H1 (cell line): ENCODE measurements around the gene PRPH2. TPM values are rescaled to one million over a fixed set of nuclear protein-coding genes. Genes with fewer than 3 reads are reported as not detected.

Experiments
- CTCF ChIA-PET: fragments of 300-600 bp; sonication (Branson Sonifier 250); formaldehyde crosslinking; loops from one replicate; lab custom pipeline; 2021; ENCODE audit not compliant: partially characterized antibody; lab: Charles Lee
- POLR2A ChIA-PET: fragments of 300-600 bp; sonication (Branson Sonifier 250); formaldehyde crosslinking; loops from one replicate; lab custom pipeline; 2021; ENCODE audit warnings: inconsistent platforms; ENCODE audit not compliant: partially characterized antibody; lab: Charles Lee
- DNase-seq, 2 experiments: peaks; one replicate each; pipeline versions ENCODE4 v3.0.0 to v3.0.0-alpha.2; 2010 to 2022; ENCODE audit warnings: low spot score in 2 of 2, low read depth in 1 of 2, mixed read lengths in 1 of 2
- FAIRE-seq: peaks from 2 replicates; lab custom pipeline; 2011; peaks lifted over from hg19 to GRCh38; lab: Jason Lieb, UNC
- H2AFZ ChIP-seq: 2 replicates; pipeline ENCODE4 v1.8.1; 2012; ENCODE audit warnings: low read length, inconsistent platforms
- H2AK5ac ChIP-seq: 2 replicates; pipeline ENCODE4 v1.6.1; 2013; ENCODE audit warnings: low read depth, low read length
- H2BK120ac ChIP-seq: replicated peaks from 2 replicates; pipeline ENCODE3; 2013; ENCODE audit warnings: low read depth, low read length, inconsistent platforms
- H2BK12ac ChIP-seq: 2 replicates; pipeline ENCODE4 v1.6.1; 2013; ENCODE audit warnings: low read depth, low read length
- H2BK15ac ChIP-seq: 2 replicates; pipeline ENCODE4 v1.6.1; 2013; ENCODE audit warnings: low read length
- H2BK20ac ChIP-seq: 2 replicates; pipeline ENCODE4 v1.6.1; 2013; ENCODE audit warnings: low read length
- H2BK5ac ChIP-seq: 2 replicates; pipeline ENCODE4 v1.6.1; 2013; ENCODE audit warnings: low read depth, low read length
- H3K14ac ChIP-seq: 2 replicates; pipeline ENCODE4 v1.6.1; 2013; ENCODE audit warnings: inconsistent platforms; ENCODE audit not compliant: insufficient read length
- H3K18ac ChIP-seq: 2 replicates; pipeline ENCODE4 v1.6.1; 2013; ENCODE audit warnings: low read length; ENCODE audit errors: extremely low read depth
- H3K23ac ChIP-seq: 2 replicates; pipeline ENCODE4 v1.6.1; 2013; ENCODE audit warnings: inconsistent platforms; ENCODE audit not compliant: insufficient read length
- H3K23me2 ChIP-seq: 2 replicates; pipeline ENCODE4 v1.6.1; 2013; ENCODE audit warnings: low read depth, low read length
- H3K27ac ChIP-seq: 2 replicates; pipeline ENCODE4 v1.6.1; 2011; ENCODE audit warnings: low read depth, low read length, inconsistent platforms
- H3K27me3 ChIP-seq, 4 experiments: replicated peaks in 1 of 4; 1 replicate in 1 of 4; 2 replicates in 3 of 4; pipeline versions ENCODE4 v1.6.1 to v1.8.1; 2011 to 2013; ENCODE audit warnings: low read length in 3 of 4, mild to moderate bottlenecking in 3 of 4, inconsistent platforms in 2 of 4, mixed read lengths in 2 of 4, moderate library complexity in 1 of 4; ENCODE audit not compliant: control insufficient read depth in 3 of 4, insufficient read depth in 3 of 4; ENCODE audit errors: extremely low read depth in 1 of 4
- H3K36me3 ChIP-seq, 4 experiments: 2 replicates each; pipeline versions ENCODE4 v1.6.1 to v1.8.1; 2011 to 2013; ENCODE audit warnings: mild to moderate bottlenecking in 4 of 4, low read length in 3 of 4, moderate library complexity in 2 of 4, control low read depth in 1 of 4, inconsistent platforms in 1 of 4; ENCODE audit not compliant: insufficient read depth in 4 of 4, control insufficient read depth in 2 of 4
- H3K4ac ChIP-seq: replicated peaks from 2 replicates; pipeline ENCODE3; 2013; ENCODE audit warnings: low read length, low read depth, mixed read lengths, inconsistent platforms; ENCODE audit not compliant: insufficient read length
- H3K4me1 ChIP-seq, 4 experiments: replicated peaks in 1 of 4; 1 replicate in 1 of 4; 2 replicates in 3 of 4; pipeline versions ENCODE4 v1.6.1 to v1.8.1; 2011 to 2013; ENCODE audit warnings: low read length in 3 of 4, inconsistent platforms in 2 of 4, mixed read lengths in 1 of 4; ENCODE audit not compliant: insufficient read depth in 4 of 4, control insufficient read depth in 3 of 4
- H3K4me2 ChIP-seq, 2 experiments: 2 replicates each; pipeline versions ENCODE4 v1.6.1 to v1.8.1; 2011 to 2013; ENCODE audit warnings: low read depth in 2 of 2, low read length in 2 of 2, control low read depth in 1 of 2, inconsistent platforms in 1 of 2, mild to moderate bottlenecking in 1 of 2; ENCODE audit not compliant: insufficient read depth in 1 of 2
- H3K4me3 ChIP-seq, 4 experiments: fragments of 200-600, 300-600 bp in 1 of 4; sonication (generic), shearing (Covaris generic), sonication (Bioruptor Twin) in 1 of 4; 2 replicates each; pipeline versions ENCODE4 v1.5.1 to v1.8.1; 2011 to 2016; ENCODE audit warnings: low read length in 4 of 4, low read depth in 3 of 4, control low read depth in 2 of 4, inconsistent platforms in 2 of 4, mild to moderate bottlenecking in 2 of 4, mixed read lengths in 1 of 4, moderate library complexity in 1 of 4; ENCODE audit not compliant: insufficient read depth in 2 of 4; ENCODE audit errors: extremely low read depth in 1 of 4
- H3K56ac ChIP-seq: replicated peaks from 2 replicates; pipeline ENCODE3; 2013; ENCODE audit warnings: low read depth, mild to moderate bottlenecking, mixed read lengths, low read length, inconsistent platforms; ENCODE audit not compliant: insufficient read length
- H3K79me1 ChIP-seq: 2 replicates; pipeline ENCODE4 v1.6.1; 2013; ENCODE audit warnings: low read depth, low read length, control low read depth
- H3K79me2 ChIP-seq, 2 experiments: 2 replicates each; pipeline versions ENCODE4 v1.6.1 to v1.8.1; 2012 to 2013; ENCODE audit warnings: low read length in 2 of 2, mild to moderate bottlenecking in 2 of 2, inconsistent platforms in 1 of 2; ENCODE audit not compliant: insufficient read depth in 2 of 2, control insufficient read depth in 1 of 2
- H3K9ac ChIP-seq, 4 experiments: replicated peaks in 1 of 4; 1 replicate in 1 of 4; 2 replicates in 3 of 4; pipeline versions ENCODE4 v1.6.1 to v1.8.1; 2011 to 2013; ENCODE audit warnings: low read depth in 3 of 4, low read length in 3 of 4, control low read depth in 2 of 4, mild to moderate bottlenecking in 2 of 4, moderate library complexity in 2 of 4, inconsistent platforms in 1 of 4; ENCODE audit errors: extremely low read depth in 1 of 4
- H3K9me3 ChIP-seq, 2 experiments: 2 replicates each; pipeline versions ENCODE4 v1.6.1 to v1.8.1; 2012 to 2013; ENCODE audit warnings: mild to moderate bottlenecking in 2 of 2, moderate library complexity in 2 of 2, control low read depth in 1 of 2, inconsistent platforms in 1 of 2, low read depth in 1 of 2, low read length in 1 of 2, mixed read lengths in 1 of 2; ENCODE audit not compliant: insufficient read depth in 2 of 2
- H4K20me1 ChIP-seq, 2 experiments: replicated peaks in 1 of 2; 2 replicates each; pipeline versions ENCODE3 to v1.8.1; 2011 to 2013; ENCODE audit warnings: inconsistent platforms in 2 of 2, low read length in 2 of 2, mild to moderate bottlenecking in 1 of 2; ENCODE audit not compliant: insufficient read depth in 2 of 2, control insufficient read depth in 1 of 2
- H4K5ac ChIP-seq: 2 replicates; pipeline ENCODE4 v1.6.1; 2013; ENCODE audit warnings: low read length, low read depth, mixed read lengths, inconsistent platforms; ENCODE audit not compliant: insufficient read length
- H4K8ac ChIP-seq: 2 replicates; pipeline ENCODE4 v1.8.0; 2013; ENCODE audit warnings: mild to moderate bottlenecking, moderate library complexity, low read length, inconsistent platforms; ENCODE audit not compliant: insufficient read depth; ENCODE audit errors: extremely low read depth
- H4K91ac ChIP-seq: replicated peaks from 2 replicates; pipeline ENCODE3; 2013; ENCODE audit warnings: low read length, mixed read lengths, inconsistent platforms; ENCODE audit not compliant: insufficient read length
- CHD2 ChIP-seq: IDR thresholded peaks from 2 replicates; pipeline ENCODE4 v1.6.1; 2012; ENCODE audit warnings: low read length, improper control_type of control experiment
- CREB1 ChIP-seq: IDR thresholded peaks from 2 replicates; pipeline ENCODE4 v1.6.1; 2012; ENCODE audit warnings: inconsistent platforms
- EP300 ChIP-seq, 2 experiments: IDR thresholded peaks; 1 replicate in 1 of 2; 2 replicates in 1 of 2; pipeline ENCODE4 v1.6.1; 2011 to 2012; ENCODE audit warnings: low read depth in 2 of 2, low read length in 2 of 2, mild to moderate bottlenecking in 2 of 2, borderline replicate concordance in 1 of 2, inconsistent platforms in 1 of 2, moderate library complexity in 1 of 2
- FOSL1 ChIP-seq: IDR thresholded peaks from 2 replicates; pipeline ENCODE4 v1.6.1; 2011; ENCODE audit warnings: mild to moderate bottlenecking, low read depth, low read length, moderate library complexity; ENCODE audit not compliant: insufficient read depth
- JUND ChIP-seq: IDR thresholded peaks from 2 replicates; pipeline ENCODE4 v1.6.1; 2011; ENCODE audit warnings: mild to moderate bottlenecking, improper control_type of control experiment, low read length
- KDM4A ChIP-seq: IDR thresholded peaks from one replicate; pipeline ENCODE4 v1.7.1; 2012; ENCODE audit warnings: low read depth, mild to moderate bottlenecking, moderate library complexity, low read length, inconsistent platforms; ENCODE audit not compliant: severe bottlenecking
- NRF1 ChIP-seq: IDR thresholded peaks from 2 replicates; pipeline ENCODE4 v1.6.1; 2011; ENCODE audit warnings: mild to moderate bottlenecking, low read depth, low read length, improper control_type of control experiment
- POU5F1 ChIP-seq: IDR thresholded peaks from 2 replicates; pipeline ENCODE4 v1.6.1; 2011; ENCODE audit warnings: low read depth, mild to moderate bottlenecking, low read length, moderate library complexity
- SAP30 ChIP-seq: fragments of 300-600 bp; sonication (generic); IDR thresholded peaks from 2 replicates; pipeline ENCODE4 v1.7.1; 2012; ENCODE audit warnings: low read length, moderate library complexity, mild to moderate bottlenecking, inconsistent platforms; ENCODE audit not compliant: insufficient read depth, insufficient replicate concordance
- SIRT6 ChIP-seq: IDR thresholded peaks from one replicate; pipeline ENCODE4 v1.7.1; 2012; ENCODE audit warnings: low read length, inconsistent platforms
- SIX5 ChIP-seq: IDR thresholded peaks from 2 replicates; pipeline ENCODE4 v1.6.1; 2011; ENCODE audit warnings: mild to moderate bottlenecking, low read depth, low read length
- SP2 ChIP-seq: IDR thresholded peaks from 2 replicates; pipeline ENCODE4 v1.6.1; 2012; ENCODE audit warnings: mild to moderate bottlenecking, low read length, inconsistent platforms
- TEAD4 ChIP-seq: IDR thresholded peaks from 2 replicates; pipeline ENCODE4 v1.6.1; 2012; ENCODE audit warnings: low read depth, low read length, inconsistent platforms, mixed read lengths
- USF2 ChIP-seq: IDR thresholded peaks from 2 replicates; pipeline ENCODE4 v1.6.1; 2011; ENCODE audit warnings: low read length, improper control_type of control experiment
- WGBS, 2 experiments: shearing (Covaris generic) in 1 of 2; methylation state at CpG; one replicate each; pipeline versions ENCODE4 v1.1.6 to v1.1.7; 2013 to 2015; ENCODE audit warnings: low lambda C conversion rate in 2 of 2, mixed read lengths in 2 of 2, inconsistent platforms in 1 of 2, low coverage in 1 of 2, missing lambda C conversion rate in 1 of 2; ENCODE audit not compliant: insufficient replicate concordance in 2 of 2, insufficient coverage in 1 of 2, insufficient read length in 1 of 2; ENCODE audit errors: extremely low coverage in 1 of 2, missing lambda C conversion rate in 1 of 2; 5-methylcytosine and 5-hydroxymethylcytosine counted together
- polyA plus RNA-seq, 7 experiments: library from polyadenylated mRNA; depleted of rRNA in 3 of 7; stranded (reverse) in 5 of 7; unstranded in 2 of 7; fragments of >200 nt in 5 of 7; fragments of 200-250 nt in 2 of 7; gene quantifications; 1 replicate in 5 of 7; 2 replicates in 1 of 7; 4 replicates in 1 of 7; pipeline versions ENCODE4 v1.2.1 to v1.2.3, GENCODE V29; 2011 to 2013; ENCODE audit warnings: missing spikeins in 2 of 7, mixed read lengths in 2 of 7
- total RNA-seq: library from RNA; stranded (reverse); fragmentation: NEBNext Ultra II Directional; extraction: Animal tissue kit (Norgen Biotek cat#: 25700); gene quantifications from 2 replicates; pipeline ENCODE4 v1.2.1, GENCODE V29; 2021

PRPH2 gene
- total and polyA plus RNA-seq, 2 of the 8 experiments (the other 6 are each of a cell fraction or from before 2014, with no cell fraction given): 0.23 to 0.65 TPM

- DNase-seq (no peak), FAIRE-seq (no peak)
- Histone ChIP-seq H3K14ac (no peak overlapping the region), H3K56ac (no peak overlapping the region), H4K5ac (no peak overlapping the region), H4K20me1 (no peaks in the 10 kb centered on the region), H2BK20ac (no peak overlapping the region), H2AFZ (no peak overlapping the region), H4K8ac (no peak overlapping the region), H3K23ac (no peak overlapping the region), H3K9me3 (no peaks in the 10 kb centered on the region), H3K4me3 (no peak overlapping the region), H3K4me2 (no peak overlapping the region), H3K18ac (no peak overlapping the region), H3K23me2 (no peaks in the 10 kb centered on the region), H3K36me3 (no peaks in the 10 kb centered on the region; a peak in 1 of 8 replicates), H3K79me1 (no peaks in the 10 kb centered on the region), H3K27me3 (no peaks in the 10 kb centered on the region), H3K9ac (no peak overlapping the region; a peak in 1 of 7 replicates), H2BK15ac (no peak overlapping the region), H2BK5ac (no peak overlapping the region), H2AK5ac (no peak overlapping the region), H3K4me1 (peaks cover 1 to 10% (median 7%) of the 10 kb centered on the region in 4 experiments; a peak in 6 of 7 replicates), H2BK12ac (no peak overlapping the region), H2BK120ac (no peak overlapping the region), H3K79me2 (peaks cover 0 to 2% of the 10 kb centered on the region in 2 experiments; a peak in 1 of 4 replicates), H4K91ac (no peak overlapping the region), H3K4ac (no peak overlapping the region), H3K27ac (no peak overlapping the region)
- CTCF ChIA-PET: interaction anchor here (0.7 to 0.9 kb wide), 2 partner anchors 37 to 101 kb away, joined by 3 to 6 read pairs; no protein-coding TSS in a partner anchor
- POLR2A ChIA-PET: interaction anchor here (0.6 to 16.3 kb wide), 6 partner anchors 8 to 197 kb away, joined by 3 to 268 read pairs (median 6); partner anchors contain the start of genes BICRAL and TBCC
- 87% methylated on average over 3 of the region's 3 CpGs; no CpG with 5 or more reads in 1 of the 2 experiments for WGBS, 2 experiments
- TF ChIP-seq FOSL1: no peak
- TF ChIP-seq SIRT6: no peak
- no peak for TF ChIP-seq SIX5
- no peak for TF ChIP-seq EP300 (IDR thresholded peaks at IDR 0.05; ENCODE audit: borderline replicate concordance in 1 of 2, low read depth in 2 of 2, low read length in 2 of 2)
- TF ChIP-seq POU5F1: no peak
- no peak for TF ChIP-seq JUND
- TF ChIP-seq SP2: no peak
- TF ChIP-seq CHD2: no peak
- no peak for TF ChIP-seq CREB1
- TF ChIP-seq TEAD4: no peak
- TF ChIP-seq USF2: no peak
- TF ChIP-seq SAP30: no peak
- TF ChIP-seq NRF1: no peak
- no peak for TF ChIP-seq KDM4A
Observed at GRCh38 chr6:42762950-42763349, 40.6 kb upstream of the PRPH2 start.
